ENCODE results near the gene FOXP1.
"Not testable (repeated sequence)": the region's sequence is repeated elsewhere in the genome, so short reads cannot be mapped to it uniquely, and the experiment has no call there.

DNA sequence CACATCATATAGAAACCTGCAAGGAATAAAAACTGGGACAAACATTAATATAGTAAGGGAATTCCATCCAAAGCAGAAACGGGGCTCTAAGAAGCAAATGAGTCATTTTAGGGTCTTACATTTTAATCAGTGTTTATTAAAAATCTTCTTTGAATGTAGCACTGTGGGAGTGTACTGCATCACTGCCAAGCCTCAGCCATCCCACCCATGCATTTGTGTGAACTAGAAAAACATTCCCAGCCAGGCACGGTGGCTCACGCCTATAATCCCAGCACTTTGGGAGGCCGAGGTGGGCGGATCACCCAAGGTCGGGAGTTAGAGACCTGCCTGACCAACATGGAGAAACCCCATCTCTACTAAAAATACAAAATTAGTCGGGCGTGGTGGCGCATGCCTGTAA, 57.1 kb downstream of the FOXP1 start:
- TF ChIP-seq, protein P1, sequence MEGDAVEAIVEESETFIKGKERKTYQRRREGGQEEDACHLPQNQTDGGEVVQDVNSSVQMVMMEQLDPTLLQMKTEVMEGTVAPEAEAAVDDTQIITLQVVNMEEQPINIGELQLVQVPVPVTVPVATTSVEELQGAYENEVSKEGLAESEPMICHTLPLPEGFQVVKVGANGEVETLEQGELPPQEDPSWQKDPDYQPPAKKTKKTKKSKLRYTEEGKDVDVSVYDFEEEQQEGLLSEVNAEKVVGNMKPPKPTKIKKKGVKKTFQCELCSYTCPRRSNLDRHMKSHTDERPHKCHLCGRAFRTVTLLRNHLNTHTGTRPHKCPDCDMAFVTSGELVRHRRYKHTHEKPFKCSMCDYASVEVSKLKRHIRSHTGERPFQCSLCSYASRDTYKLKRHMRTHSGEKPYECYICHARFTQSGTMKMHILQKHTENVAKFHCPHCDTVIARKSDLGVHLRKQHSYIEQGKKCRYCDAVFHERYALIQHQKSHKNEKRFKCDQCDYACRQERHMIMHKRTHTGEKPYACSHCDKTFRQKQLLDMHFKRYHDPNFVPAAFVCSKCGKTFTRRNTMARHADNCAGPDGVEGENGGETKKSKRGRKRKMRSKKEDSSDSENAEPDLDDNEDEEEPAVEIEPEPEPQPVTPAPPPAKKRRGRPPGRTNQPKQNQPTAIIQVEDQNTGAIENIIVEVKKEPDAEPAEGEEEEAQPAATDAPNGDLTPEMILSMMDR (IDR thresholded peaks at IDR 0.05) = not testable (repeated sequence)
- not testable (repeated sequence) for TF ChIP-seq POLR2A (IDR thresholded peaks at IDR 0.05)
